NT2/D1 (cell line): ENCODE measurements around the gene PTPRG.

Experiments used
- SUZ12 ChIP-seq: IDR thresholded peaks from 2 replicates; pipeline ENCODE4 v1.6.1; 2011; ENCODE audit not compliant: insufficient read length, insufficient read depth; ENCODE audit errors: extremely low read depth
- YY1 ChIP-seq: IDR thresholded peaks from 2 replicates; pipeline ENCODE4 v1.6.1; 2011; ENCODE audit not compliant: insufficient read length, insufficient read depth
- ZNF274 ChIP-seq: IDR thresholded peaks from 2 replicates; pipeline ENCODE4 v1.6.1; 2011; ENCODE audit warnings: mild to moderate bottlenecking, low read depth, low read length

- TF ChIP-seq YY1: no peak
- no peak for TF ChIP-seq SUZ12
- TF ChIP-seq ZNF274: no peak
Measured at GRCh38 chr3:62125380-62125779, 564.0 kb downstream of the PTPRG start.
